Measurements from ENCODE around the gene QPRT. TPM values are rescaled to one million over a fixed set of nuclear protein-coding genes. Genes with fewer than 3 reads are reported as not detected.

QPRT gene
- total and polyA plus RNA-seq, 2 of the 8 experiments (the other 6 are each of a cell fraction or from before 2014, with no cell fraction given), result 89.0 to 102 TPM

DNA sequence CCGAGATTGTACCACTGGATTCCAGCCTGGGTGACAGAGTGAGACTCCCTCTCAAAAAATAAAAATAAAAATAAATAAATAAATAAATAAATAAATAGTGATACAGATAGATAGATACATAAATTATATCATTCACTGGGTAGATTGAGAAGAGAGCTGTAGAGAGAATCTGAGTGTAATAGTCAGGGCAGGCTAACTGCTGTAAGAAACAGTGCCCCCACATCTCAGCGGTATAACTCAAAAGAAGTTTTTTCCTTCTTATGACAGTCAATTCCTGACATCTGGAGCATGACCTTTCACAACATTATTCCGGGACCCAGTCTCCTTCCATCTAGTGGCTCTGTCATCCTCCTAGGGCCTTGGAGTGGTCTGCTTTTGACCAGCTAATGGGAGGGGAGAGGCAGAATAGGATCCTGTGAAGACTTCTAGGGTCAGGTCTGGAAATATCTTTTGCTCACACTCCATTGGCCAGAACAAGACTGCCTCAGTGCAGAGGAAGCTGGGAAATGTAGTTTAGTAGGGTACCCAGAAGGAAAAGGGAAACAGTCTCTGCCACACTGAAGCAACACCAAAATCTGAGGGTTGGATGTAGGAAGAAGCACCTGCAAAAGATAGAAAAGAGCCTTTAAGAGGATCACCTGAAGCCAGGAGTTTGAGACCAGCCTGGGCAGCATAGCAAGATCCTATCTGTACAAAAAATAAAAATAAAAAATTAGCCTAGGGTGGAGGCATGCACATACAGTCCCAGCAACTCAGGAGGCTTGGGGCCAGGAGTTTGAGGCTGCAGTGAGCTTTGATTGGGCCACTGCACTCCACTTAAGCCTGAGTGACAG lies 3.0 kb upstream of the QPRT start:
- Histone ChIP-seq H3K79me2 (ENCODE audit: control insufficient read depth in 1 of 2, insufficient read depth in 2 of 2, low read length in 2 of 2) (peaks cover 0 to 11% of the 10 kb centered on the region in 2 experiments; a peak in 2 of 4 replicates), H2BK120ac (replicated peaks; ENCODE audit: low read depth, low read length) (no peak overlapping the region), H3K56ac (replicated peaks; ENCODE audit: insufficient read length, low read depth, low read length) (no peak overlapping the region), H2BK5ac (ENCODE audit: low read depth, low read length) (no peak overlapping the region), H4K20me1 (replicated peaks in 1 of 2; ENCODE audit: control insufficient read depth in 1 of 2, insufficient read depth in 2 of 2, low read length in 2 of 2) (no peaks in the 10 kb centered on the region), H4K5ac (ENCODE audit: insufficient read length, low read depth, low read length) (no peak overlapping the region), H2AFZ (ENCODE audit: low read length) (no peak overlapping the region), H3K9me3 (ENCODE audit: insufficient read depth in 2 of 2, low read depth in 1 of 2, low read length in 1 of 2) (no peaks in the 10 kb centered on the region), H4K8ac (ENCODE audit: extremely low read depth, insufficient read depth, low read length) (no peak overlapping the region), H3K4me1 (replicated peaks in 1 of 4; ENCODE audit: control insufficient read depth in 3 of 4, insufficient read depth in 4 of 4, low read length in 3 of 4) (peaks cover 2 to 13% (median 7%) of the 10 kb centered on the region in 4 experiments), H3K23ac (ENCODE audit: insufficient read length) (no peak overlapping the region), H3K27ac (ENCODE audit: low read depth, low read length) (no peak overlapping the region), H3K23me2 (ENCODE audit: low read depth, low read length) (peaks cover 6% of the 10 kb centered on the region; the same call in 1 of the 2 replicates), H2BK20ac (ENCODE audit: low read length) (no peak overlapping the region), H4K91ac (replicated peaks; ENCODE audit: insufficient read length, low read length) (no peak overlapping the region), H3K79me1 (ENCODE audit: low read depth, low read length) (no peaks in the 10 kb centered on the region), H3K4me3 (ENCODE audit: extremely low read depth in 1 of 4, insufficient read depth in 2 of 4, low read depth in 3 of 4, low read length in 4 of 4) (no peak overlapping the region), H3K36me3 (ENCODE audit: control insufficient read depth in 2 of 4, insufficient read depth in 4 of 4, low read length in 3 of 4) (no peaks in the 10 kb centered on the region), H3K4ac (replicated peaks; ENCODE audit: insufficient read length, low read depth, low read length) (no peak overlapping the region), H3K14ac (ENCODE audit: insufficient read length) (no peak overlapping the region), H2AK5ac (ENCODE audit: low read depth, low read length) (no peak overlapping the region), H2BK15ac (ENCODE audit: low read length) (no peak overlapping the region), H3K18ac (ENCODE audit: extremely low read depth, low read length) (no peak overlapping the region), H3K9ac (replicated peaks in 1 of 4; ENCODE audit: extremely low read depth in 1 of 4, low read depth in 3 of 4, low read length in 3 of 4) (no peak overlapping the region), H3K4me2 (ENCODE audit: insufficient read depth in 1 of 2, low read depth in 2 of 2, low read length in 2 of 2) (no peak overlapping the region; a peak in 1 of 4 replicates), H3K27me3 (replicated peaks in 1 of 4; ENCODE audit: control insufficient read depth in 3 of 4, extremely low read depth in 1 of 4, insufficient read depth in 3 of 4, low read length in 3 of 4) (no peaks in the 10 kb centered on the region), H2BK12ac (ENCODE audit: low read depth, low read length) (no peak overlapping the region)
- CTCF ChIA-PET (ENCODE audit: partially characterized antibody), result interaction anchor here (0.6 to 5.0 kb wide), 14 partner anchors 9 to 208 kb away, joined by 3 to 33 read pairs (median 3); partner anchors contain the start of gene SPN
- FAIRE-seq (peak; percentile 93), DNase-seq (ENCODE audit: low read depth in 1 of 2, low spot score in 2 of 2) (no peak)
- WGBS, 2 experiments (ENCODE audit: extremely low coverage in 1 of 2, insufficient coverage in 1 of 2, insufficient read length in 1 of 2, insufficient replicate concordance in 2 of 2, low coverage in 1 of 2, low lambda C conversion rate in 2 of 2, missing lambda C conversion rate in 1 of 2), result 54% methylated on average over 3 of the region's 3 CpGs; no CpG with 5 or more reads in 1 of the 2 experiments
- POLR2A ChIA-PET (ENCODE audit: partially characterized antibody), result interaction anchor here (0.7 to 10.5 kb wide), 10 partner anchors 10 to 81 kb away, joined by 3 to 130 read pairs (median 5); no protein-coding TSS in a partner anchor
- TF ChIP-seq SAP30 (IDR thresholded peaks at IDR 0.05; ENCODE audit: insufficient read depth, insufficient replicate concordance, low read length) (no peak), TEAD4 (IDR thresholded peaks at IDR 0.05; ENCODE audit: low read depth, low read length) (no peak), SP4 (IDR thresholded peaks at IDR 0.05; ENCODE audit: low read length) (no peak), HDAC2 (IDR thresholded peaks at IDR 0.05; ENCODE audit: borderline replicate concordance in 1 of 2, low read depth in 2 of 2, low read length in 2 of 2) (no peak), CTBP2 (IDR thresholded peaks at IDR 0.05; ENCODE audit: borderline replicate concordance, insufficient read depth, insufficient read length, low read length) (no peak), YY1 (IDR thresholded peaks at IDR 0.05; ENCODE audit: low read depth, low read length) (no peak), SP1 (IDR thresholded peaks at IDR 0.05; ENCODE audit: low read depth, low read length) (0 out of 2 replicates have a peak, but pooled peaks have one; percentile 24), ZNF274 (IDR thresholded peaks at IDR 0.05; ENCODE audit: borderline replicate concordance, extremely low read depth, low read length) (no peak), MAFK (IDR thresholded peaks at IDR 0.05; ENCODE audit: low read depth, low read length) (no peak), JUN (IDR thresholded peaks at IDR 0.05; ENCODE audit: low read depth, low read length) (no peak), CBX8 (IDR thresholded peaks at IDR 0.05; ENCODE audit: borderline replicate concordance, low read depth, low read length) (no peak), SIX5 (IDR thresholded peaks at IDR 0.05; ENCODE audit: low read depth, low read length) (peak; percentile 78)
